ENCODE data around the gene TLR8.
"Not testable (repeated sequence)": the region's sequence is repeated elsewhere in the genome, so short reads cannot be mapped to it uniquely, and the experiment has no call there.

TLR8 gene

GRCh38 chrX:12932244-12932643, 25.8 kb downstream of the TLR8 start:
- Histone ChIP-seq H3K4me1 (ENCODE audit: control insufficient read depth, insufficient read depth, low read length) (no peaks in the 10 kb centered on the region), H3K27ac (ENCODE audit: low read depth, low read length) (no peak overlapping the region), H3K4me3 (ENCODE audit: low read length) (no peak overlapping the region), H3K27me3 (ENCODE audit: control insufficient read depth, insufficient read depth, low read length) (no peaks in the 10 kb centered on the region), H3K36me3 (ENCODE audit: control insufficient read depth, insufficient read depth, low read length) (no peaks in the 10 kb centered on the region), H3K9ac (ENCODE audit: low read length) (no peak overlapping the region)

- no peak overlapping the region for H3K9ac ChIP-seq (ENCODE audit: low read length)
- no peaks in the 10 kb centered on the region for H3K36me3 ChIP-seq (ENCODE audit: control insufficient read depth, insufficient read depth, low read length)
- no peak overlapping the region for H3K4me3 ChIP-seq (ENCODE audit: low read length)
- no peaks in the 10 kb centered on the region for H3K27me3 ChIP-seq (ENCODE audit: control insufficient read depth, insufficient read depth, low read length)
- H3K4me1 ChIP-seq (ENCODE audit: control insufficient read depth, insufficient read depth, low read length), result no peaks in the 10 kb centered on the region
- H3K27ac ChIP-seq (ENCODE audit: low read depth, low read length), result no peak overlapping the region
Observed at GRCh38 chrX:12934850-12935249, 28.4 kb downstream of the TLR8 start.

GRCh38 chrX:12936947-12937346, 30.5 kb downstream of the TLR8 start:
- Histone ChIP-seq H3K4me3 (ENCODE audit: low read length) (no peak overlapping the region), H3K4me1 (ENCODE audit: control insufficient read depth, insufficient read depth, low read length) (no peaks in the 10 kb centered on the region), H3K36me3 (ENCODE audit: control insufficient read depth, insufficient read depth, low read length) (no peaks in the 10 kb centered on the region), H3K9ac (ENCODE audit: low read length) (no peak overlapping the region), H3K27me3 (ENCODE audit: control insufficient read depth, insufficient read depth, low read length) (no peaks in the 10 kb centered on the region), H3K27ac (ENCODE audit: low read depth, low read length) (no peak overlapping the region)

- H3K27ac ChIP-seq (ENCODE audit: low read depth, low read length); H3K36me3 ChIP-seq (ENCODE audit: control insufficient read depth, insufficient read depth, low read length); H3K4me3 ChIP-seq (ENCODE audit: low read length); H3K9ac ChIP-seq (ENCODE audit: low read length); H3K27me3 ChIP-seq (ENCODE audit: control insufficient read depth, insufficient read depth, low read length); H3K4me1 ChIP-seq (ENCODE audit: control insufficient read depth, insufficient read depth, low read length): not testable (repeated sequence)
Observed at GRCh38 chrX:12940471-12940870, 34.1 kb downstream of the TLR8 start.

- not testable (repeated sequence) for H3K36me3 ChIP-seq (ENCODE audit: control insufficient read depth, insufficient read depth, low read length); H3K9ac ChIP-seq (ENCODE audit: low read length); H3K27me3 ChIP-seq (ENCODE audit: control insufficient read depth, insufficient read depth, low read length); H3K27ac ChIP-seq (ENCODE audit: low read depth, low read length); H3K4me3 ChIP-seq (ENCODE audit: low read length); H3K4me1 ChIP-seq (ENCODE audit: control insufficient read depth, insufficient read depth, low read length)
Observed at GRCh38 chrX:12943592-12943991, 37.2 kb downstream of the TLR8 start.

GRCh38 chrX:12944452-12944851, 38.0 kb downstream of the TLR8 start:
- H3K36me3 ChIP-seq (ENCODE audit: control insufficient read depth, insufficient read depth, low read length); H3K4me3 ChIP-seq (ENCODE audit: low read length); H3K27ac ChIP-seq (ENCODE audit: low read depth, low read length); H3K9ac ChIP-seq (ENCODE audit: low read length); H3K4me1 ChIP-seq (ENCODE audit: control insufficient read depth, insufficient read depth, low read length); H3K27me3 ChIP-seq (ENCODE audit: control insufficient read depth, insufficient read depth, low read length): not testable (repeated sequence)

- no peaks in the 10 kb centered on the region for H3K4me1 ChIP-seq (ENCODE audit: control insufficient read depth, insufficient read depth, low read length)
- H3K27me3 ChIP-seq (ENCODE audit: control insufficient read depth, insufficient read depth, low read length), result no peaks in the 10 kb centered on the region
- no peak overlapping the region for H3K27ac ChIP-seq (ENCODE audit: low read depth, low read length)
Observed at GRCh38 chrX:12945494-12945893, 39.1 kb downstream of the TLR8 start.

GRCh38 chrX:12946406-12946805, 40.0 kb downstream of the TLR8 start:
- H3K36me3 ChIP-seq (ENCODE audit: control insufficient read depth, insufficient read depth, low read length), result no peaks in the 10 kb centered on the region
- no peak overlapping the region for H3K4me3 ChIP-seq (ENCODE audit: low read length)
- no peaks in the 10 kb centered on the region for H3K27me3 ChIP-seq (ENCODE audit: control insufficient read depth, insufficient read depth, low read length)
- no peak overlapping the region for H3K27ac ChIP-seq (ENCODE audit: low read depth, low read length)
- no peak overlapping the region for H3K9ac ChIP-seq (ENCODE audit: low read length)
- H3K4me1 ChIP-seq (ENCODE audit: control insufficient read depth, insufficient read depth, low read length), result no peaks in the 10 kb centered on the region

More at GRCh38 chrX:12945494-12945893, 39.1 kb downstream of the TLR8 start:
- H3K36me3 ChIP-seq (ENCODE audit: control insufficient read depth, insufficient read depth, low read length), result no peaks in the 10 kb centered on the region
- no peak overlapping the region for H3K4me3 ChIP-seq (ENCODE audit: low read length)
- H3K9ac ChIP-seq (ENCODE audit: low read length), result no peak overlapping the region

GRCh38 chrX:12946838-12947544, 40.6 kb downstream of the TLR8 start:
- Histone ChIP-seq H3K9ac (ENCODE audit: low read length) (no peak overlapping the region), H3K4me1 (ENCODE audit: control insufficient read depth, insufficient read depth, low read length) (no peaks in the 10 kb centered on the region), H3K27ac (ENCODE audit: low read depth, low read length) (no peak overlapping the region), H3K4me3 (ENCODE audit: low read length) (no peak overlapping the region), H3K27me3 (ENCODE audit: control insufficient read depth, insufficient read depth, low read length) (no peaks in the 10 kb centered on the region), H3K36me3 (ENCODE audit: control insufficient read depth, insufficient read depth, low read length) (no peaks in the 10 kb centered on the region)

GRCh38 chrX:12947545-12948235, 41.3 kb downstream of the TLR8 start:
- Histone ChIP-seq H3K4me3 (ENCODE audit: low read length) (no peak overlapping the region), H3K36me3 (ENCODE audit: control insufficient read depth, insufficient read depth, low read length) (no peaks in the 10 kb centered on the region), H3K27me3 (ENCODE audit: control insufficient read depth, insufficient read depth, low read length) (no peaks in the 10 kb centered on the region), H3K27ac (ENCODE audit: low read depth, low read length) (no peak overlapping the region), H3K4me1 (ENCODE audit: control insufficient read depth, insufficient read depth, low read length) (no peaks in the 10 kb centered on the region), H3K9ac (ENCODE audit: low read length) (no peak overlapping the region)

GRCh38 chrX:12948495-12948894, 42.1 kb downstream of the TLR8 start:
- no peak overlapping the region for H3K4me3 ChIP-seq (ENCODE audit: low read length)
- H3K36me3 ChIP-seq (ENCODE audit: control insufficient read depth, insufficient read depth, low read length), result no peaks in the 10 kb centered on the region
- H3K27me3 ChIP-seq (ENCODE audit: control insufficient read depth, insufficient read depth, low read length), result no peaks in the 10 kb centered on the region
- no peaks in the 10 kb centered on the region for H3K4me1 ChIP-seq (ENCODE audit: control insufficient read depth, insufficient read depth, low read length)
- H3K27ac ChIP-seq (ENCODE audit: low read depth, low read length), result no peak overlapping the region
- no peak overlapping the region for H3K9ac ChIP-seq (ENCODE audit: low read length)

- Histone ChIP-seq H3K4me3 (ENCODE audit: low read length) (no peak overlapping the region), H3K36me3 (ENCODE audit: control insufficient read depth, insufficient read depth, low read length) (no peaks in the 10 kb centered on the region), H3K27me3 (ENCODE audit: control insufficient read depth, insufficient read depth, low read length) (no peaks in the 10 kb centered on the region), H3K9ac (ENCODE audit: low read length) (no peak overlapping the region), H3K4me1 (ENCODE audit: control insufficient read depth, insufficient read depth, low read length) (no peaks in the 10 kb centered on the region), H3K27ac (ENCODE audit: low read depth, low read length) (peak overlapping the region; percentile 47)
Observed at GRCh38 chrX:12949205-12949926, 42.9 kb downstream of the TLR8 start.

All from rectal smooth muscle tissue (tissue), 1 donor.